HepG2 (cell line): ENCODE results near the gene GNB3. TPM values are rescaled to one million over a fixed set of nuclear protein-coding genes. Genes with fewer than 3 reads are reported as not detected.

ENCODE experiments used
- ARID2 ChIP-seq: sonication (generic); formaldehyde crosslinking; IDR thresholded peaks from 2 replicates; pipeline ENCODE4 v1.8.1; 2022; ENCODE audit warnings: mild to moderate bottlenecking, missing genetic modification reagents, borderline replicate concordance
- CBX2 ChIP-seq, 2 experiments: fragments of 200-600 bp in 1 of 2; sonication (generic); formaldehyde crosslinking in 1 of 2; IDR thresholded peaks; 2 replicates each; pipeline versions ENCODE4 v1.7.0 to v1.8.1; 2018 to 2022; ENCODE audit warnings: low read depth in 2 of 2, low read length in 1 of 2, mild to moderate bottlenecking in 1 of 2, missing genetic modification reagents in 1 of 2
- DNMT1 ChIP-seq: sonication (generic); formaldehyde crosslinking; IDR thresholded peaks from 2 replicates; pipeline ENCODE4 v1.5.1; 2020; ENCODE audit warnings: mild to moderate bottlenecking, missing genetic modification reagents
- DPF2 ChIP-seq: sonication (generic); formaldehyde crosslinking; IDR thresholded peaks from 2 replicates; pipeline ENCODE4 v1.4.0; 2020; ENCODE audit warnings: mild to moderate bottlenecking, low read depth, missing genetic modification reagents, borderline replicate concordance
- FOXK1 ChIP-seq: sonication (generic); formaldehyde crosslinking; IDR thresholded peaks from 2 replicates; pipeline ENCODE4 v1.4.0; 2020; ENCODE audit warnings: low read depth, missing genetic modification reagents, borderline replicate concordance
- FOXO1 ChIP-seq: sonication (generic); formaldehyde crosslinking; IDR thresholded peaks from 2 replicates; pipeline ENCODE4 v1.4.0; 2020; ENCODE audit warnings: missing genetic modification reagents
- GFI1 ChIP-seq: sonication (generic); formaldehyde crosslinking; IDR thresholded peaks from 2 replicates; pipeline ENCODE4 v1.5.0; 2020; ENCODE audit warnings: missing genetic modification reagents, mild to moderate bottlenecking, borderline replicate concordance
- HHEX ChIP-seq: IDR thresholded peaks from 2 replicates; pipeline ENCODE4 v1.6.1; 2016; ENCODE audit warnings: control low read depth
- MIXL1 ChIP-seq: IDR thresholded peaks from 2 replicates; pipeline ENCODE4 v1.6.1; 2016
- NR2C2 ChIP-seq: sonication (generic); formaldehyde crosslinking; IDR thresholded peaks from 2 replicates; pipeline ENCODE4 v1.4.0; 2020; ENCODE audit warnings: missing genetic modification reagents, mild to moderate bottlenecking, moderate library complexity, borderline replicate concordance
- PHF20 ChIP-seq: sonication (generic); formaldehyde crosslinking; IDR thresholded peaks from 2 replicates; pipeline ENCODE4 v1.5.0; 2020; ENCODE audit warnings: mild to moderate bottlenecking, missing genetic modification reagents
- SIX1 ChIP-seq: sonication (generic); formaldehyde crosslinking; IDR thresholded peaks from 2 replicates; pipeline ENCODE4 v1.4.0; 2020; ENCODE audit warnings: missing genetic modification reagents, borderline replicate concordance
- SNRNP70 ChIP-seq: fragments of 200-400 bp; formaldehyde crosslinking; IDR thresholded peaks from 2 replicates; pipeline ENCODE4 v1.6.1; 2017; ENCODE audit warnings: mild to moderate bottlenecking, low read depth, low read length, moderate library complexity
- TCF7 ChIP-seq: sonication (generic); IDR thresholded peaks from 2 replicates; pipeline ENCODE4 v1.6.1; 2016; ENCODE audit warnings: antibody characterized with exemption, low read depth
- TEAD3 ChIP-seq: optimal IDR thresholded peaks from 2 replicates; pipeline ENCODE3; 2016; ENCODE audit warnings: borderline replicate concordance
- THAP11 ChIP-seq: IDR thresholded peaks from 2 replicates; pipeline ENCODE4 v1.6.1; 2016; ENCODE audit warnings: missing biosample characterization, missing genetic modification reagents
- TP53 ChIP-seq: sonication (generic); formaldehyde crosslinking; conservative IDR thresholded peaks from 2 replicates; pipeline ENCODE4 v1.4.0; 2020; ENCODE audit warnings: missing genetic modification reagents
- ZBTB8A ChIP-seq: sonication (generic); formaldehyde crosslinking; IDR thresholded peaks from 2 replicates; pipeline ENCODE4 v1.4.0; 2020; ENCODE audit warnings: mild to moderate bottlenecking, low read depth, missing genetic modification reagents, borderline replicate concordance
- ZMYM3 ChIP-seq: sonication (generic); formaldehyde crosslinking; IDR thresholded peaks from 2 replicates; pipeline ENCODE4 v1.5.1; 2020; ENCODE audit warnings: mild to moderate bottlenecking, missing genetic modification reagents
- ZNF253 ChIP-seq: sonication (generic); formaldehyde crosslinking; IDR thresholded peaks from 2 replicates; pipeline ENCODE4 v1.8.0; 2022; ENCODE audit warnings: mild to moderate bottlenecking, missing genetic modification reagents, borderline replicate concordance
- ZNF468 ChIP-seq: sonication (generic); formaldehyde crosslinking; IDR thresholded peaks from 2 replicates; pipeline ENCODE4 v1.8.0; 2022; ENCODE audit warnings: mild to moderate bottlenecking, moderate library complexity, missing genetic modification reagents
- ZNF598 ChIP-seq: sonication (generic); formaldehyde crosslinking; IDR thresholded peaks from 2 replicates; pipeline ENCODE4 v1.5.1; 2020; ENCODE audit warnings: mild to moderate bottlenecking, missing genetic modification reagents, borderline replicate concordance
- ZNF644 ChIP-seq: IDR thresholded peaks from 2 replicates; pipeline ENCODE4 v1.6.1; 2016; ENCODE audit warnings: low read depth
- ZNF713 ChIP-seq: sonication (generic); formaldehyde crosslinking; IDR thresholded peaks from 2 replicates; pipeline ENCODE4 v1.4.0; 2020; ENCODE audit warnings: mild to moderate bottlenecking, missing genetic modification reagents
- polyA plus RNA-seq, 8 experiments: library from polyadenylated mRNA; depleted of rRNA in 3 of 8; stranded (reverse) in 7 of 8; unstranded in 1 of 8; fragments of >200 nt; fragmentation: Illumina TruSeq in 4 of 8; extraction: Trizol in 4 of 8; gene quantifications; 2 replicates each; pipeline versions ENCODE4 v1.2.1 to v1.2.3, GENCODE V29; 2011 to 2016; ENCODE audit warnings: low read depth in 4 of 8, missing spikeins in 1 of 8, mixed read lengths in 1 of 8; ENCODE audit not compliant: insufficient read depth in 1 of 8
- total RNA-seq, 5 experiments: library from RNA; depleted of rRNA; stranded (reverse); fragments of >200 nt; fragmentation: Illumina TruSeq; extraction: Trizol; gene quantifications; 2 replicates each; pipeline ENCODE4 v1.2.3, GENCODE V29; 2016; ENCODE audit warnings: low read depth in 1 of 5
- TF ChIP-seq, protein P1 (sequence below): sonication (generic); formaldehyde crosslinking; IDR thresholded peaks from 2 replicates; pipeline ENCODE4 v1.8.0; 2022; ENCODE audit warnings: mild to moderate bottlenecking, missing genetic modification reagents, borderline replicate concordance
- TF ChIP-seq, protein P2 (sequence below): sonication (generic); formaldehyde crosslinking; IDR thresholded peaks from 2 replicates; pipeline ENCODE4 v1.5.0; 2020; ENCODE audit warnings: missing genetic modification reagents
- TF ChIP-seq, protein P3 (sequence below): sonication (generic); formaldehyde crosslinking; IDR thresholded peaks from 2 replicates; pipeline ENCODE4 v1.9.0; 2021; ENCODE audit warnings: missing genetic modification reagents, mild to moderate bottlenecking, borderline replicate concordance

GNB3 gene
- total and polyA plus RNA-seq, 2 of the 13 experiments (the other 11 are each of a cell fraction or from before 2014, with no cell fraction given), result 1.3 to 3.6 TPM

DNA sequence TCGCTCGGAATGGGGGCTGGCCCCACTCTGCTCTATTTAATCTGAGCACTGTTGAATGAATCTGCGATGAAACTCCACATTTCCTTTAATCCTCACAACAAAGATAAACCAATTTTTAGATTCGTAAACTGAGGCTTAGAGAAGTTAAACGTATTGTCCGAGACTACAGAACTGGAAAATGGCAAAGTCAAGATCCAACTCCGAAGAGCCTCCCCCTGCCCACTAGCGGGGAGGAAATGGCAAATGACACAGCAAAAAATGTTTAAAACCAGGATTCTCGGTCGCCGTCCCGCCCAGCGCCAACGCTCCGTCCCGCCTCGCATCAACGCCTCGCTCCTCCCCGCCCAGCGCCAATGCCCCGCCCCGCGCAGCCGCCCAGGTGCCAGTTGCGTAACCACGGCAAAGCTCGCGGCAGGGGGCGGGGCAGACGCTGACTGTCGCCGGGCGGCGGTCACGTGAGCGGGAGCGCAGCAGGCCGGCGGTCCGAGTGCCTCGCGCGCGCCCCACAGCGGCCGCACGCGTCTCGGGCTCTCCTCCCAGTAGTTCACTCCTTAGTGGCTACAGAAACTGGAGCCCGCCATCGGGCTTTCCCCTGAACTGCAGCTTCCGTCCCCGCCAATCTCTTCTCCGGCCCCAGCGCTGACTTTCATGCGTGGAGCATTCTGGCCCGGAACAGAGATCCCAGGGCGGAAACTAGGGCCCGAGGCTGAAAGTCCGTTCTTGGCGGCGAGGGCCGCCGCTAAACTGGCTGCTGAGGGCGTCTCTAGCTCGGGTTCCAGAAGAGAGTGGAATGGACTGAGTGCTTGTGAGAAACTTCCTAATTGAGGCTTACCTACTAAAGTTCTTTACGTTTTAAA is 50.3 kb downstream of the GNB3 start (continued):
- TF ChIP-seq, protein P1, sequence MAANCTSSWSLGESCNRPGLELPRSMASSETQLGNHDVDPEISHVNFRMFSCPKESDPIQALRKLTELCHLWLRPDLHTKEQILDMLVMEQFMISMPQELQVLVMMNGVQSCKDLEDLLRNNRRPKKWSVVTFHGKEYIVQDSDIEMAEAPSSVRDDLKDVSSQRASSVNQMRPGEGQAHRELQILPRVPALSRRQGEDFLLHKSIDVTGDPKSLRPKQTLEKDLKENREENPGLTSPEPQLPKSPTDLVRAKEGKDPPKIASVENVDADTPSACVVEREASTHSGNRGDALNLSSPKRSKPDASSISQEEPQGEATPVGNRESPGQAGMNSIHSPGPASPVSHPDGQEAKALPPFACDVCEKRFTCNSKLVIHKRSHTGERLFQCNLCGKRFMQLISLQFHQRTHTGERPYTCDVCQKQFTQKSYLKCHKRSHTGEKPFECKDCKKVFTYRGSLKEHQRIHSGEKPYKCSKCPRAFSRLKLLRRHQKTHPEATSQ (CRISPR knock-in tag), result 0 out of 2 replicates have a peak, but pooled peaks have one; percentile 29
- TF ChIP-seq ZNF644 (no peak), FOXO1 (peak; percentile 70; the same call in 1 of the 2 replicates), TP53 (CRISPR knock-in tag) (no peak), ARID2 (no peak), DNMT1 (CRISPR knock-in tag) (peak; percentile 24; the same call in 1 of the 2 replicates), PHF20 (CRISPR knock-in tag) (0 out of 2 replicates have a peak, but pooled peaks have one; percentile 51), ZNF253 (0 out of 2 replicates have a peak, but pooled peaks have one; percentile 43), ZNF468 (no peak), THAP11 (CRISPR knock-in tag) (peak; percentile 88), ZMYM3 (CRISPR knock-in tag) (no peak), HHEX (no peak; the same call in 1 of the 2 replicates), TEAD3 (peak; percentile 58), SIX1 (CRISPR knock-in tag) (no peak), ZBTB8A (CRISPR knock-in tag) (no peak), ZNF598 (CRISPR knock-in tag) (peak; percentile 94), MIXL1 (CRISPR knock-in tag) (peak; percentile 38; the same call in 1 of the 2 replicates), ZNF713 (peak; percentile 59; the same call in 1 of the 2 replicates), TCF7 (no peak), CBX2 (IDR thresholded peaks at IDR 0.05; ENCODE audit: low read depth, low read length) (no peak), CBX2 (CRISPR knock-in tag; IDR thresholded peaks at IDR 0.05; ENCODE audit: low read depth) (no peak), GFI1 (peak; percentile 73; the same call in 1 of the 2 replicates), NR2C2 (CRISPR knock-in tag) (peak; percentile 54; the same call in 1 of the 2 replicates), DPF2 (CRISPR knock-in tag) (no peak; the same call in 1 of the 2 replicates), FOXK1 (CRISPR knock-in tag) (peak; percentile 59; the same call in 1 of the 2 replicates), SNRNP70 (no peak)
- TF ChIP-seq, protein P2, sequence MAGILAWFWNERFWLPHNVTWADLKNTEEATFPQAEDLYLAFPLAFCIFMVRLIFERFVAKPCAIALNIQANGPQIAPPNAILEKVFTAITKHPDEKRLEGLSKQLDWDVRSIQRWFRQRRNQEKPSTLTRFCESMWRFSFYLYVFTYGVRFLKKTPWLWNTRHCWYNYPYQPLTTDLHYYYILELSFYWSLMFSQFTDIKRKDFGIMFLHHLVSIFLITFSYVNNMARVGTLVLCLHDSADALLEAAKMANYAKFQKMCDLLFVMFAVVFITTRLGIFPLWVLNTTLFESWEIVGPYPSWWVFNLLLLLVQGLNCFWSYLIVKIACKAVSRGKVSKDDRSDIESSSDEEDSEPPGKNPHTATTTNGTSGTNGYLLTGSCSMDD, result no peak
- TF ChIP-seq, protein P3, sequence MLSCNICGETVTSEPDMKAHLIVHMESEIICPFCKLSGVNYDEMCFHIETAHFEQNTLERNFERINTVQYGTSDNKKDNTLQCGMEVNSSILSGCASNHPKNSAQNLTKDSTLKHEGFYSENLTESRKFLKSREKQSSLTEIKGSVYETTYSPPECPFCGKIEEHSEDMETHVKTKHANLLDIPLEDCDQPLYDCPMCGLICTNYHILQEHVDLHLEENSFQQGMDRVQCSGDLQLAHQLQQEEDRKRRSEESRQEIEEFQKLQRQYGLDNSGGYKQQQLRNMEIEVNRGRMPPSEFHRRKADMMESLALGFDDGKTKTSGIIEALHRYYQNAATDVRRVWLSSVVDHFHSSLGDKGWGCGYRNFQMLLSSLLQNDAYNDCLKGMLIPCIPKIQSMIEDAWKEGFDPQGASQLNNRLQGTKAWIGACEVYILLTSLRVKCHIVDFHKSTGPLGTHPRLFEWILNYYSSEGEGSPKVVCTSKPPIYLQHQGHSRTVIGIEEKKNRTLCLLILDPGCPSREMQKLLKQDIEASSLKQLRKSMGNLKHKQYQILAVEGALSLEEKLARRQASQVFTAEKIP (CRISPR knock-in tag), result no peak
